Activated CD4-positive, alpha-beta memory T cell treated with anti-CD3 and anti-CD28 coated beads, Interleukin-2, amount 10 ng/mL, durations not matched to agents 7 days and 5 days (primary cell): Measurements from ENCODE around the gene LRCH4. TPM values are rescaled to one million over a fixed set of nuclear protein-coding genes. Genes with fewer than 3 reads are reported as not detected.

ENCODE experiments used
- CTCF ChIA-PET: fragments of 350-600 bp; sonication (Branson Sonifier 250); formaldehyde crosslinking; loops from one replicate; lab custom pipeline; 2021; ENCODE audit warnings: antibody characterized with exemption, inconsistent platforms; lab: Charles Lee
- POLR2A ChIA-PET: fragments of 350-600 bp; sonication (Branson Sonifier 250); formaldehyde crosslinking; loops from one replicate; lab custom pipeline; 2021; ENCODE audit warnings: antibody characterized with exemption; lab: Charles Lee
- DNase-seq: peaks from one replicate; pipeline ENCODE4 v3.0.0-alpha.2; 2020
- H3K27ac Mint-ChIP-seq: one replicate; pipeline ENCODE4 v1.8.0; 2021; ENCODE audit warnings: mild to moderate bottlenecking, mixed read lengths
- H3K27me3 Mint-ChIP-seq: one replicate; pipeline ENCODE4 v1.8.0; 2021; ENCODE audit warnings: mixed read lengths
- H3K36me3 Mint-ChIP-seq: one replicate; pipeline ENCODE4 v1.8.0; 2021; ENCODE audit warnings: low read depth, mixed read lengths
- H3K4me1 Mint-ChIP-seq: one replicate; pipeline ENCODE4 v1.8.0; 2021; ENCODE audit warnings: mixed read lengths
- H3K4me3 Mint-ChIP-seq: one replicate; pipeline ENCODE4 v1.8.0; 2021; ENCODE audit warnings: mild to moderate bottlenecking, mixed read lengths
- H3K9me3 Mint-ChIP-seq: one replicate; pipeline ENCODE4 v1.8.0; 2021; ENCODE audit warnings: mixed read lengths
- total RNA-seq, 2 experiments: library from RNA; stranded (reverse); gene quantifications; one replicate each; pipeline ENCODE4 v1.2.3, GENCODE V29; 2021

The LRCH4 gene
- total RNA-seq, 2 experiments from 2014 or later: 199 to 204 TPM

DNA sequence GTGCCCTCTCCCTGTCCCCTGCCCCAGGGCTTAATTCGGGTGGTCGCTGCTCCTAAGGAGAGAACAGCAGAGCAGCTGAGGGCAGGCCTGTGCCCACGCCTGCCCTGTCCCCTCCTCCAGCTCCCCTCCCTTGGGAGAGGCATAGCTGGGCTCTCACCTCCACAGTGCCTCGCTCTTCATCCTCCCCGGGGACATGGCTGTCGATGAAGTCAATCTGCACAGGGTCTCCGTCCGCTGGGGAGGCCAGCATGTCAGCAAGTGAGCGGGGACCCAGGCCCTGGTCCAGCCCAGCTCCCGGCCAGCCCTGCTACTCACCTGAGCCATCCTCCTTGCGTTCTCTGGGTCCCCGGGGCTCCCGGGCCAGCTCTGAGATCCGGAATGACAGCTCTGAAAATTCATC, 8.4 kb downstream of the LRCH4 start:
- CTCF ChIA-PET: no interaction called here
- POLR2A ChIA-PET: interaction anchor here (0.9 kb wide), 1 partner anchor 8 kb away, joined by 4 read pairs; the partner anchor contains the start of genes FBXO24 and LRCH4
- H3K27ac Mint-ChIP-seq: no peak overlapping the region
- H3K9me3 Mint-ChIP-seq: no peaks in the 10 kb centered on the region
- no peaks in the 10 kb centered on the region for H3K27me3 Mint-ChIP-seq
- H3K4me3 Mint-ChIP-seq: no peak overlapping the region
- H3K36me3 Mint-ChIP-seq: peaks cover 51% of the 10 kb centered on the region
- H3K4me1 Mint-ChIP-seq: peaks cover 5% of the 10 kb centered on the region
- DNase-seq: no peak

DNA sequence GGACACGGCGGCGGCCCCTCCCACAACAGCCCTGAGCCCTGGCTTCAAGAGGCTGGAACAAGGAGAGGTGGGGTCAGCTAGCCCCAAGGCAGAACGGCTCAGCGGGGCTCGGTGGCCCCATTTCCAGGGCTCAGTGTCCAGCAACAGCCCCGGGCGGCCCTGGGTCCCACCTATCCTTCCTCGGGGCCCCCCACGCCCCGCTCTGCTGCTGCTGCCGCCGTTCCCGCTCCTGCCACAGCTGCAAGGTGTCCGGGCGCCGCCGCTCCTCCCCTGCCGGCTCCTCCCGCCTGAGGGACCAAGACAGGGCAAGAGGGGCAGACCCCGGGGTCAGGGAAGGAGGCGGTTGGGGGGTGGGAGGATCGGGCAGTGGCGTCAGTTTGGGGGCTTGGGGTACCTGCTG, 8.8 kb downstream of the LRCH4 start:
- peaks cover 1% of the 10 kb centered on the region for H3K4me1 Mint-ChIP-seq
- no peak overlapping the region for H3K27ac Mint-ChIP-seq
- no peak for DNase-seq
- H3K9me3 Mint-ChIP-seq: no peaks in the 10 kb centered on the region
- ChIA-PET POLR2A (interaction anchor here (0.9 kb wide), 1 partner anchor 9 kb away, joined by 4 read pairs; the partner anchor contains the start of genes FBXO24 and LRCH4), CTCF (no interaction called here)
- H3K27me3 Mint-ChIP-seq: no peaks in the 10 kb centered on the region
- H3K36me3 Mint-ChIP-seq: peaks cover 49% of the 10 kb centered on the region
- H3K4me3 Mint-ChIP-seq: no peak overlapping the region

DNA sequence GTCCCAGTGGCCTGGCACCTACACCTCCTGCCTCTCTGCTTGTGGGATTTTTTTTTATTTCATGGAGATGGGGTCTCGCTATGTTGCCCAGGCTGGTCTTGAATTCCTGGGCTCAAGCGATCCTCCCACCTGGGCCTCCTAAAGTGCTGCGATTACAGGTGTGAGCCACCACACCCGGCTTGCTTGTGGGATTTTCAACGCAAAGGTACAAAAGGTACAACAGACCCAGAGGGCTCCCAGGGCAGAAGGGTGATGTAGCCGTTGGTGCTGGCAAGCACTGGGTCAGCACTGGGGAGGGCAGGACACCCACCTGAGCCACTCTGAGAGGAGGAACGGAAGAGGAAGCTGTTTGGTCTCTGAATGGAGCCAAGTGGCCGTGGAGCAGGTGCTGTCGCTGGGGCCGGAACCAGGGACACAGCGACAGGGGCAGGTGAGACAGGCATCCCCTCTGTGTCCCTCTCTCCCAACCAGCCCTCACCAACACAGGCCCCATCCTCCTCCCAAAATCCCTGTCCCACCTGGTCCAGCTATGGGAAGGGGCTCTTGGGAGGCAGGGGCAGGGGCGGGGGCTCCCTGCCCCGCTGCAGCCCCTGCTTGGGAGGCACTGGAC, 9.4 kb downstream of the LRCH4 start:
- no peaks in the 10 kb centered on the region for H3K9me3 Mint-ChIP-seq
- peaks cover 47% of the 10 kb centered on the region for H3K36me3 Mint-ChIP-seq
- POLR2A ChIA-PET: no interaction called here
- H3K27me3 Mint-ChIP-seq: no peaks in the 10 kb centered on the region
- CTCF ChIA-PET: no interaction called here
- H3K27ac Mint-ChIP-seq: no peak overlapping the region
- no peak overlapping the region for H3K4me3 Mint-ChIP-seq
- H3K4me1 Mint-ChIP-seq: peaks cover 5% of the 10 kb centered on the region
- DNase-seq: no peak

DNA sequence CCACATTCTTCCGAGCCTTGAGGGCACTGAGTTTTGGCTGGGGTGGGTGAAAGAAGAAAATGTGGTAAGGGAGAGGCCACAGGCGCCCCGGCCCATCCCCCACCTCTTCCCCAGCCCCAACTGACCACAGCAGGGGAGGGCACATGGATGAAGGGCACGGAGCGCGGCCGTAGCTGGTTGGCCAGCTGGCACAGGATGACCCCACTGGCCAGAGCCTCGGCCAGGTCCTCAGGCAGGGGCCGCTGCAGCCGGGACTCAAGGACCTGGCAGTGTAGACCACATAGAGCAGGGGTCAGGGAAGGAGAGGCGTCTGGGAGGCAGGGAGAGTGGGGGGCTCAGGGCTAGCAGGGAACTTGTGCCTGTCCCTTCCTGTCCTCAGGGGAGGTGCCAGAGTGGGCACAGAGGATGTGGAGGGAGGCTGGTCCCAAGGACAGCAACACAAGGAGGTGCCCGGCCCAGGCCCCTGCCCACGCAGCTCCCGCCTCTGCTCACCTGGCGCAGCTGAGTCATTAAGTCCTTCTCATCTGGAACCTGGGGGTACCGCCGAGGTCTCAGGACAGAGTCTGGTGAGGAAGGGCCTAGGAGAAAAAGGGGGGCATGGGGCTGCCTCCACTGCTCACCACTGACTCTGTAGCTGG, 10.1 kb downstream of the LRCH4 start:
- peaks cover 10% of the 10 kb centered on the region for H3K4me1 Mint-ChIP-seq
- H3K36me3 Mint-ChIP-seq: peaks cover 47% of the 10 kb centered on the region
- DNase-seq: no peak
- CTCF ChIA-PET: no interaction called here
- POLR2A ChIA-PET: no interaction called here
- H3K27me3 Mint-ChIP-seq: no peaks in the 10 kb centered on the region
- H3K9me3 Mint-ChIP-seq: no peaks in the 10 kb centered on the region
- H3K27ac Mint-ChIP-seq: no peak overlapping the region
- H3K4me3 Mint-ChIP-seq: no peak overlapping the region

DNA sequence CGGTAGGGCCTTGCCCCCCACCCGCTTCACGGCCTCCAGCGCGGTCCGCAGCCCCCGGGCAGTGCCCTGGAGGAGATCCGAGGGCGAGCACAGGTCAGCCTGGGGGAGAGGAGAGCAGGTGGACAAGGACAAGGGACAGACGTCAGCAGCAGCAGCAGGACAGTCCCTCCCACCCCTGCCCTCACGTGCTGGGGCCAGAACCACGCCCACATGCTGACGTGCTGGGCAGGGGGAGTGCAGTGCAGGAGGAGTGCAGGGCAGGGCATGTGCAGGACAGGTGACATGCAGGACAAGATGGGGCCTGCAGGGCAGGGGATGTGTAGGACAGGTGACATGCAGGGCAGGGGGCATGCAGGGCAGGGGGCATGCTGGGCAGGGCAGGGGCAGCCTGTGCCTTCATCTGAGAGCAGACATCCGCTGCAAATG, 10.7 kb downstream of the LRCH4 start:
- CTCF ChIA-PET: no interaction called here

DNA sequence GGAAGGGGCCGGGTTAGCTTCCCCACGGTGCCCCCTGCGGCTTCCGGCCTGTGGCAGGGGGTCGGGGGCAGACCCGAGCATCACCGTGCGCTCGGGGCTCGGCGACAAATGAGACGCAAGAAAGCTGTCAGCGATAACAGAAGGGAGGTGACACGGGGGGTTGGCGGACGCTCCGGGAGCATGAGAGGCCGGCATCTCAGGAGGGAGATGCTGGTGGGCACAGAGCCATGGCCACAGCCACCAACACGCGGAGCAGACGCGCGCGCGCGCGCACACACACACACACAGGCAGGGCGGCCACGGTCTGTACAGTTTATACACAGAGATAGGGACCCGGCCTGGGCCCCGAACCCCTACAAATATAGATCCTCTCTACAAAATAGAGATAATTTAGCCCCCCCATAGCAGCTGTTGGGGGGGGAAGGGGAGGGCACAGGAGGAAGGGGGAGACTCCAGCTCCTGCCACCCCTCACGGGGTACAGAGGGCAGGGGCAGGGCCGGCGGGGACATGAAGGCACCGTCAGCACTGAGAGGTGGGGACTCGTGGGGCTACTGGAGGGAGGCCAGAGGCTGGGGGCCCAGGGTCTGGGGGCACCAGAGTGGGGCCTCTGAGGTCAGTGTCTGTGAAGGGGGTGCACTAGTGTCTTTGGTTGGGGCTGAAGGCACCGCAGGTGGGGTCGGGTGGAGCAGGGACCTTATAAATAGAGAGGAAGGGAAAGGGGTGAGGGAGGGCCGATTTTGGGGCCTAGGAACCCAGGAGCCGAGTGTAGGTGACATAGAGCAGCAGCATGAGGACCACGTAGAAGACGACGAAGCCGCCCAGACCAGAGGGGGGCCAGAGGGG, 11.3 kb downstream of the LRCH4 start:
- peaks cover 47% of the 10 kb centered on the region for H3K36me3 Mint-ChIP-seq
- ChIA-PET POLR2A (no interaction called here), CTCF (no interaction called here)
- H3K27ac Mint-ChIP-seq: no peak overlapping the region
- H3K9me3 Mint-ChIP-seq: no peaks in the 10 kb centered on the region
- no peaks in the 10 kb centered on the region for H3K27me3 Mint-ChIP-seq
- H3K4me3 Mint-ChIP-seq: no peak overlapping the region
- DNase-seq: no peak
- H3K4me1 Mint-ChIP-seq: peaks cover 21% of the 10 kb centered on the region

More for the DNA sequence above, 10.7 kb downstream of the LRCH4 start:
- POLR2A ChIA-PET: no interaction called here
- Mint-ChIP-seq H3K4me1 (peaks cover 15% of the 10 kb centered on the region), H3K27me3 (no peaks in the 10 kb centered on the region), H3K27ac (no peak overlapping the region), H3K36me3 (peaks cover 47% of the 10 kb centered on the region), H3K4me3 (no peak overlapping the region), H3K9me3 (no peaks in the 10 kb centered on the region)
- DNase-seq: no peak

DNA sequence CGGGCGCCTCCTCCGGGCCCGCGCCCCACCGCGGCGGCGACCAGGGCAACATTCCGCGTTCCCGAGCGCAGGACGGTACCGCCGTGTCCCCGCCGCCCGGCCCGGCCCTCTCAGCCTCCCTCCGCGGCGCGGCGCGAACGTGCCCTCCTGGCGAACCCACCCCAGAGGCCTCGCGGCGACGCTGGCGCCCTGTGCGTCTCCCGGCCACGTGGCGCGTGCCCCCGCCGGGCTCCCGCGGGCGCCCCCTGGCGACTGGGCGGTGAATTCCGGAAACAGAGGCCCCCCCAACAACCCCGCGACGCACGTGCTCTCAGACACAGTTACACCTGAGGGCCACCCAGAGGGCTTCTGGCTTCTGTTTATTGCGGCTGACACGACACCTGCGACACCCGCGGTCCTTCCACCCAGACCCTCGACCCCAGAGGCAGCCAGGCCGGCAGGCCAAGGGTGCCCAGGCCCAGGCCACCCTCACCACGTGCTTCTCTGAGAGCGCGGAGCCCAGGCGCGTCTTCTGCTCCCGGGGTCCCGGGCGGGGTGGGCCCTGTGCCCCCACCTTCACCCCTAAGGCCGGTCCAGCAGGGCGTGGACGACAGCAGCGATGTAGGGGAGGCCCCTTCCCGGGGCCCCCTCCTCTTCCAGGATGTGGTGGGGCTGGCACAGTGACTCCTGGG, 12.1 kb downstream of the LRCH4 start, which contains the start of gene SAP25:
Gene SAP25 (minus strand): TSS at position 210 of the 671 bp plus-strand sequence. CDS start 158 bp downstream, at position 52.
- POLR2A ChIA-PET: interaction anchor here (1.7 kb wide), 1 partner anchor 10 kb away, joined by 13 read pairs; no protein-coding TSS in a partner anchor
- no peak within 1 kb of the TSS for H3K27ac Mint-ChIP-seq
- peaks cover 44% of the 10 kb centered on the region for H3K36me3 Mint-ChIP-seq
- DNase-seq: no peak
- H3K4me1 Mint-ChIP-seq: peaks cover 28% of the 10 kb centered on the region
- H3K9me3 Mint-ChIP-seq: no peaks in the 10 kb centered on the region
- H3K4me3 Mint-ChIP-seq: no peak within 1 kb of the TSS
- CTCF ChIA-PET: no interaction called here
- H3K27me3 Mint-ChIP-seq: no peaks in the 10 kb centered on the region

DNA sequence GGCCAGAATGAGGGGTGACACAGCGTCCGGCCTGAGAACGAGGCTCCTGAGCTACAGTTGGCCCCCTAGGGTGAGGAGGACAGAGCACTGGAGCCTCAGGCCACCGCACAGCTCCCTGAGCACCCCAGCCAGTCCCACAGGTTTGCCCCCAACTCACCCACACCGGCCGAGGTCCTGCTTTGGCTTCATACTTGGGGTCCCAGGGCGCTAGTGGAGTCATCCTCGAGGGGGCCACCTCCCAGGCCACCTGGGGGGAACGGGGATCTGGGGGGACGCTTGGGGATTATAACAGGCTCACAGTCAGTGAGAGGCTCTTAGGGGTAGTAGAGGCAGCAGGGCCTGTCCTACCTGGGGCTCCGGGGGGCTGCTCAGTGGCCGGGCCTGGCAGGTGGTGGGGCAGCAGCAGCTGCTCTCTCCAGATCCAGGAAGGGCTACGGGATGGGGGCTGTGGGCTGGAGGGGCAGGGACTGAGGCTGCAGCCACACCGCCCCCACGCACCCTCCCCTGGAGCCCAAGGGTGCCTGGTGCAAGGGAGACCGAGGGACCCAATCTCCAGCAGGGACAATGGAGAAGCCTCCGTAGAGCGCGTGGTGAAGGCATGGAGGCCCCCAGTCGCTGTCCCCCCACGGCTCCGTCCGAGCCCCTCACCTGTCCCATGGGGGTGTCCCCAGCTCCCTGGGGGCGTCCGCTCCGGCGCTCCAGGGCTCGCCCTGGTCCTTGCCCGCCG, 12.8 kb downstream of the LRCH4 start:
- Mint-ChIP-seq H3K4me3 (no peak overlapping the region), H3K27ac (no peak overlapping the region), H3K4me1 (peaks cover 34% of the 10 kb centered on the region), H3K36me3 (peaks cover 36% of the 10 kb centered on the region), H3K27me3 (no peaks in the 10 kb centered on the region), H3K9me3 (no peaks in the 10 kb centered on the region)
- ChIA-PET POLR2A (interaction anchor here (0.8 to 1.7 kb wide), 4 partner anchors 8 to 110 kb away, joined by 3 to 13 read pairs (median 3); no protein-coding TSS in a partner anchor), CTCF (no interaction called here)
- DNase-seq: no peak

DNA sequence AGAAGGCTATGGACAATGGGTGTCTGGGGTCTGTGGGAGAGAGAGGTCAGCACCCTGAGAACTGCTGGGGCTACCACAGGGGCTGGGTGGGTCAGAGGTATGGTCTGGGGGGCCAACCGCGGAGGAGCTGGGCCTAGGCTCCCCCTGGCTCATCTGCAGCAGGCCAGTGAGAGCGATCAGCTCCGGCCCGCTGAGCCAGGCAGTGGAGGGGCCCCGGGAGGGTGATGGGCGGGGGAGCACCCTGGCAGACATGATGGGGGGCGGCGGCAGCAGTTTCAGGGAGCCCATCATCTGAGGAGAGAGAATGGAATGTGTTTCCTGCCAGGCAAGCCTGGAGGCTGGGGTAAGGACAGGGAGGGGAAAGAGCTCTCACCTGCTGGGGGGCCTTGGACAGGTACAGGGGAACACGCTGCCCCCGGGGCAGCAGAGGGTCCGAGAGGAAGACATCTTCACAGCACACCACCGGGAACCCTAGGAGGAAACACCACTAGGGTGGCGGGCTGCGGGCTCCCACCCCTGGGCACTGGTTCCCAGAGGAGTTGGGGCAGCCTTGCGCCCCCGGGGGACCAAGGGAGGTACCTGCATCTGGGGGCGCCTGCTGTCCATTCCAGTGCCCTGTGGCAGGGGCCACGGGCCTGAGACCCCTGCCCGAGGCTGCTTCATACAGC, 13.5 kb downstream of the LRCH4 start:
- ChIA-PET CTCF (no interaction called here), POLR2A (interaction anchor here (0.8 to 1.7 kb wide), 5 partner anchors 9 to 111 kb away, joined by 3 to 13 read pairs (median 3); no protein-coding TSS in a partner anchor)
- Mint-ChIP-seq H3K4me3 (no peak overlapping the region), H3K36me3 (peaks cover 30% of the 10 kb centered on the region), H3K9me3 (no peaks in the 10 kb centered on the region), H3K4me1 (peaks cover 41% of the 10 kb centered on the region), H3K27ac (no peak overlapping the region), H3K27me3 (no peaks in the 10 kb centered on the region)
- DNase-seq: no peak

DNA sequence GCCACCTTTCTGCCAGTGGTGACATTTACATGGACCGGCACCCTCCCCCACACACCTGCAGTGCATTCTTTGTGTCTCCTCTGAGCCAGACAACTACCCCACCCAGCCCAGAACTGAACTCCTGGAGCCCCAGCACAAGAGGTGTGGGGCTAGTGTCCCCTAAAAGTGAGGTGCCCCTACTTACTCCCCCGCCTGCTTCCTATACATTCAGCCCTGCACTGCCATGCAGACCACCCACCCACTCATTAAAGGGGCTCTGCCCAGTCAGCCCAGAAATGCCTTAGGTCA, 14.2 kb downstream of the LRCH4 start:
- peaks cover 45% of the 10 kb centered on the region for H3K4me1 Mint-ChIP-seq
- H3K36me3 Mint-ChIP-seq: peaks cover 27% of the 10 kb centered on the region
- no peaks in the 10 kb centered on the region for H3K9me3 Mint-ChIP-seq
- H3K4me3 Mint-ChIP-seq: no peak overlapping the region
- H3K27ac Mint-ChIP-seq: no peak overlapping the region
- no peaks in the 10 kb centered on the region for H3K27me3 Mint-ChIP-seq
- ChIA-PET CTCF (interaction anchor here (0.8 to 1.6 kb wide), 3 partner anchors 12 to 89 kb away, joined by 3 to 4 read pairs (median 4); no protein-coding TSS in a partner anchor), POLR2A (interaction anchor here (1.0 to 2.0 kb wide), 9 partner anchors 12 to 117 kb away, joined by 3 to 23 read pairs (median 4); partner anchors contain the start of genes FBXO24 and LRCH4)
- no peak for DNase-seq

DNA sequence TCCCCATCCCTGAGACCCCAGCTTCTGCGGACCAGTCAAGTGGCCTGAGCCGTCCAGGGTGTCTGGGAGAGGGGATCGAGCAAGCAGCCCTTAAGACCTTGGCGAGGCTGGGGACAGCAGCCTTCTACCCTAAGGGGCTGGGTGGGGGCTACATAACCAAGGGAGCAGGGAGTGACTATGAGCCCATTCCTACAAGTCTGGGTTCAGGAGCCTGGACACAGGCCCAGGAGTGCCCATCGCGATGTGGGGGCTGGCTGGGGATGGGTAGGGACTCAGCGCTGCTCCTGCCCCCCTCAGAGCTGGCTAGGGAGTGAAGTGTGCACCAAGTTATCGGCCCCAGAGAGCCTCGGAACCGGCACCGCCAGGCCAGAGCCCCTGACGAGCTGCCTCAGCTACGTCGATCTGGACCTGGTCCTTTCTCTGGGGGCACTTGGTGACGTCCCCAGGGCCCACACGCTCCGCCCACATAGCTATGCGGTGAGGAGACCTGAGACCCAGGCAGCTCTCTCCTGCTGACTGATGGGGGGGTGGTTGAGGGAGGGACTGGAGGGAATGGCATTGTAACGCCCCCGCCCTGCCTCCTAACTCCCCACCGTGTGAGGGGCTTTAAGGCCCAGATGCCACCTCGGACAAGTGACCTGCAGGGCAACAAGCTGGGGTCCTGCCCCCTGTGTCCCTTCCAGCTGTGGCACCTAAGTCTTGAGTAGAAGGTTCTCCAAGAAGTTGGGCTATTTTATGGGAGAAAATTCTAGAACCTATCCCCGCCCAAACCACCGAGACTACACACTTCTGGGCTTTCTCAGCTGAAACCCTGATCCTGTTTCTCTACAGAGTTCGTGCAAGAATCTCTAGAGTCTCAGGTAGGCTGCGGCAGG, 14.7 kb downstream of the LRCH4 start:
- Mint-ChIP-seq H3K27me3 (no peaks in the 10 kb centered on the region), H3K36me3 (peaks cover 21% of the 10 kb centered on the region), H3K27ac (no peak overlapping the region), H3K4me3 (no peak overlapping the region), H3K4me1 (peaks cover 45% of the 10 kb centered on the region), H3K9me3 (no peaks in the 10 kb centered on the region)
- no peak for DNase-seq
- CTCF ChIA-PET: interaction anchor here (0.8 to 1.6 kb wide), 3 partner anchors 11 to 89 kb away, joined by 3 to 4 read pairs (median 4); no protein-coding TSS in a partner anchor
- POLR2A ChIA-PET: interaction anchor here (0.8 to 2.0 kb wide), 12 partner anchors 10 to 116 kb away, joined by 3 to 23 read pairs (median 3); partner anchors contain the start of genes FBXO24 and LRCH4
